ENCODE measurements around the gene SLC1A6.
"Not testable (repeated sequence)": the region's sequence is repeated elsewhere in the genome, so short reads cannot be mapped to it uniquely, and the experiment has no call there.

The SLC1A6 gene

DNA sequence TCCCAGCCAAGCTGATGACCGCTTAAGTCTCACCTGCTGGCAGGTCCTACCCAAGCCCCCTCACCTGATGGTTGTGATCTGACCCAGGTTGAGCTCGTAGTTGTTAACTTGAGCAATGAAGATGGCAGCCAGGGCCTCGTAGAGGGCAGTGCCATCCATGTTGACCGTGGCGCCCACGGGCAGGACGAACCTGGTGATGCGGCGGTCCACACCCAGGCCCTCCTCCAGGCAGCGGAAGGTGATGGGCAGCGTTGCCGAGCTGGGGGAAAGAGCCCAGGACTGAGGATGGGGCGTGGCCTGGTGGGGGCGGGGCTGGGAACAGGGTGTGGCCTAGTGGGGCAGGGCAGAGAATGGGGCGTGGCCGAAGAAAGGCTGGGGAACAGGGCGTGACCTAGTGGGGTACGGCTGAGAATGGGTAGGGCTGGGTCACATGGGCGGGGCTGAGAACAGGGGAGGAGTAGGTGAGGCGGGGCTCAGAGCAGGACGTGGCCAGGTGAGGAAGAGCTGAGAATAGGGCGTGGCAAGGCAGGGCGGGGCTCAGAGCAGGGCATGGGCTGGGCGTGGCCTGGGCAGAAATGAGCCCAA, 25.5 kb downstream of the SLC1A6 start:
- peak; percentile 29 for DNase-seq

DNA sequence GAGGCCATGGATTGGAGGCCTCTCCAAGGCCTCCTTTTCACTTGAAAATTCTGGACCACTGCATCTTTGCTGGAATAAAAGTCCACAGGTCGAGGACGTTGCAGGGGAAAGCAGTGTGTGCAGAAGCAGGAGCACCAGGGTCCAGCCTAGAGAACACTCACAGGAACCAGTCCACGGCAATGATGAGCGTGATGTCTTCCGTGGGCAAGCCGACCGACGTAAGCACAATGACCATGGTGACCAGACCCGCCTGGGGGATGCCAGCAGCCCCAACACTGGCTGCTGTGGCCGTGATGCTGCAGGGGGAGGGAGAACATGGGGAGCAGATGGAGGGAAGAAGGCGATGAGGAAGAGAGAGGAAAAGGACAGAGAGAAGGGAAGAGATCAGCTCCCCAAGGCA, 26.9 kb downstream of the SLC1A6 start:
- DNase-seq, result no peak

DNA sequence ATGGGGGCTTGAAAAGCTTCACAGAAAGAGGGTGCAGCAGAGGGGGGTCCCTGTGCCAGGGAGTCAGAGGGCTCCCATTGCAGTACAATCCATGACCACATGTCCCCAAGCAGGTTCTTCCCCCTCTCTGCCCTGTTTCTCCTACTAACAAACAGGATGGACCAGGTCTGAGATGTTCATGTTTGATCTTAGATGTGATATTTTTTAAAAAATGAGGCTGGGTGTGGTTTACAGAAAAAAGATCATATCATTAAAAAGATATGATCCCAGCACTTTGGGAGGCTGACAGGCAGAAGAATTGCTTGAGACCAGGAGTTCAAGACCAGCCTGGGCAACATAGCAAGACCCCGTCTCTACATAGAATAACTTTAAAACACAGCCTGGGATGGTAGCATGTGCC, 29.2 kb downstream of the SLC1A6 start:
- DNase-seq, result no peak

DNA sequence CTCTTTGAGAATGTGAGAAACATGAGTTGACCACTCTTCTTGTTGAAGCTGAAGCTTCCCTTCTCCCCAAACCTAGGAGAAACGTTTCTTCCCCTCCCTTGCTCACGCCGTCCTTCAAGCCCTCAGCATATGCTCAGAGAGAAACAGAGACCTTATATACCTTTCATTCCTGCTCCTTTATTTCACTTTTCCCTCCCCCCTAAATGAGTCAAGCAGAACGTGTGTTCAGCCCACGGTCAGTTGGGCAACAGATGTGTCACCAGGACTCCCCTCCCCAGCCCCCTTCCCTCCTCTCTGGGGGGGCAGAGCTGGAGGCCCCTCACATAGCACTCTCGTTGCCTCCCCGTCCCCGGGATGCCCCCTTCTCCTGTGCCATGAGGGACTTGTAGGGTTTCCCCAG, 29.8 kb downstream of the SLC1A6 start:
- DNase-seq, result no peak

DNA sequence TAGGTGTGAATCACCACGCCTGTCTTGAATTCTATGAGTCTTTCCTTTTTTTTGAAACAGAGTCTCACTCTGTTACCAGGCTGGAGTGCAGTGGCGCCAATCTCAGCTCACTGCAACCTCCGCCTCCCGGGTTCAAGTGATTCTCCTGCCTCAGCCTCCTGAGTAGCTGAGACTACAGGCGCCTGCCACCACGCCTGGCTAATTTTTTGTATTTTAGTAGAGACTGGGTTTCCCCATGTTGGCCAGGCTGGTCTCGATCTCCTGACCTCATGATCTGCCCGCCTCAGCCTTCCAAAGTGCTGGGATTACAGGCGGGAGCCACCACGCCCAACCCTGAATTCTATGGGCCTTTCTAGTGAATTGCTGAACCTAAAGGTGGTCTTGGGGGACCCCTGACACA, 30.3 kb downstream of the SLC1A6 start:
- not testable (repeated sequence) for DNase-seq

DNA sequence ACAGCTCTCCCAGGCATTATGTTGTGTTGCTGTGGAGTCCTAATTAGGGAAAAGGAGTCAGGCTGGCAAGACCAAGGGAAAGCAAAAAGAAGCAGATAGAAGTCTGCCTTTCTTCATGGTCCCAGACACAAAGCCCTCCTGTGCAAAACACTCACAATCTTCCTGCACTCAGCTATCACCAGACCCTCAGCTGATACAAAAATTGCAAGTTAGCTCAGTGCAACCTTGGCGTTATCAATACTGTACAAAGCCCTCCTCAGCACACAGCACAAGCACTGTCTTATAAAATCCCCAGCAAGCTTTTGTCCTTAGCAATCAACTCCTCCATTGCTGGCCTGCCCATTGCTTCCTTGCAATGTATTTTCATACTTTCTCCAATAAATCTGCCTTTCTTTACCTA, 35.2 kb downstream of the SLC1A6 start:
- no peak for DNase-seq

DNA sequence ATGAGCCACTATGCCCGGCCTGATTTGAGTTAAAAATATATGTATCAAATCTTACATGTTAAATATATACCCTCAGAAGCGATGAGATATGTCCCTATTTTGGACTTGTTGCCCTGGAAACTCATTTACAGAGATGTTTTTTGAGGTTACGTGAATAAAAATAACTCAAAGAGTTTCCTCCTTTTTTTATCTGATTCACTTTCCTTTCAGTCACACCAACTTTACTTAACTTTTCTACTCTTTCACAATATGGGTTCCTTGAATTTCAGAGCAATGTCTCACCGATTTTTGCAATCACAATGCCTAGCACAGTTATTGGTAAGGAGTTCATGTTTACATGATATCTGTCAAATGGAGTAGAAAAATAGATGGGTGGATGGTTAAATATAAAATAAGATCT, 36.1 kb downstream of the SLC1A6 start:
- DNase-seq, result peak; percentile 72

DNA sequence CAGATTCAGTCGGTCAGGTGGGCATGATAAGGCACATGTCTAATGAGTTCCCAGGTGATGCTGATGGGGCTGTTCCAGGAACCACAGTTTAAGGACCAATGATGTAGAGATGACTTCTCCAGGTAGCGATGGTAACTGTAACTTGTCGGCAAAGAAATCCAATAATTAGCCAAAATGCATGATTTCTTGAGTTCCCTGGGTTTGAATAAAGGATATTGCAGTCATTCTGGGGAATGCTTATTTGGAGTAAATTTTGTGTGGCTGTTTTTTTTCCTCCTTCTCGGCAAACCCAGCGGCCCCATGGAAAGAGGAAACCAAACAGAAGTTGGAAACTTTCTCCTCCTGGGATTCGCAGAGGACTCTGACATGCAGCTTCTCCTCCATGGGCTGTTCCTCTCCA, 38.5 kb downstream of the SLC1A6 start, which contains the start of gene OR7C2:
OR7C2 (plus strand) TSS at position 301 of the 400 bp plus-strand sequence; CDS start at position 301, 0 bp downstream.
- no peak for DNase-seq

DNA sequence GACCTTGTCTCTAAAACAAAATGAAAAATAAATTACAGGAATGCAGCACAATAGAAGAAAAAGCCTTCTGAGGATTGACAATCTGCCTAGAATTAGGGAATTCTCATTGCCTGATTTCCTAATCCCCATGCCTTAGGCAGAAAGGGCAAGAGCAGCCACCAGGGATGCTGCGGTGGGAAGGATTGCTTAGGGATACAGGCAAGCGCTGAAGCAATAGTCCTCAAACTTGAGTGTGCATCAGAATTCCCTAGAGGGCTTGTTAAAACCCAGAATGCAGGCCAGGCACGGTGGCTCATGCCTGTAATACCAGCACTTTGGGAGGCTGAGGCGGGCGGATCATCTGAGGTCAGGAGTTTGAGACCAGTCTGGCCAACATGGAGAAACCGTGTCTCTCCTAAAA, 39.4 kb downstream of the SLC1A6 start:
- no peak for DNase-seq

DNA sequence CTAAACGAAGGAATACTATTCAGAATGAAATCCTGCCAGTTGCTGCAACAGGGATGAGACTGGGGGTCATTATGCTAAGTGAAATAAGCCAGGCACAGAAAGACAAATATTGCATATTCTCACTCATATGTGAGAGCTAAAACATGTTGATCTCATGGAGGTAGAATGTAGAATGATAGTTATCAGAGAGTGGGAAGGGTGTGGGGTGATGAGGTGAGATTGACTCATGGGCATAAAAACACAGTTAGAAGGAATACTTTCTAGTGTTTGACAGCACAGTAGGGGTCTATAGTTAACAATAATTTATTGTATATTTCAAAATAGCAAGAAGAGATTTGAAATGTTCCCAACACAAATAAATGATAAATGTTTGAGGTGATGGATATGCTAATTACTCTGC, 46.2 kb downstream of the SLC1A6 start:
- no peak for DNase-seq

DNA sequence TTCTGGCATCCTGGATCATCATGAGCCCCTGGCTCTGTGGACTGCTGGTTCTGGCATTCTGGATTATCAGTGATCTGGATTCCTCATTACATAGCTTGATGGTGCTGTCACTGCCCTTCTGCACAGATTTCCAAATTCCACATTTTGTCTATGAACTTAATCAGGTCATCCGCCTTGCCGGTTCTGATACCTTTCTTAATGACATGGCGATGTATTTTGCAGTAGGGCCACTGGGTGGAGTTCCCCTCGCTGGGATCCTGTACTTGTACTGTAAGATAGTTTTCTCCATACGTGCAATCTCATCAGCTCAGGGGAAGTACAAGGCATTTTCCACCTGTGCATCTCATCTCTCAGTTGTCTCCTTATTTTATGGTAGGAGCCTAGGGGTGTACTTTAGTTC, 62.8 kb downstream of the SLC1A6 start:
- DNase-seq, result peak; percentile 29

DNA sequence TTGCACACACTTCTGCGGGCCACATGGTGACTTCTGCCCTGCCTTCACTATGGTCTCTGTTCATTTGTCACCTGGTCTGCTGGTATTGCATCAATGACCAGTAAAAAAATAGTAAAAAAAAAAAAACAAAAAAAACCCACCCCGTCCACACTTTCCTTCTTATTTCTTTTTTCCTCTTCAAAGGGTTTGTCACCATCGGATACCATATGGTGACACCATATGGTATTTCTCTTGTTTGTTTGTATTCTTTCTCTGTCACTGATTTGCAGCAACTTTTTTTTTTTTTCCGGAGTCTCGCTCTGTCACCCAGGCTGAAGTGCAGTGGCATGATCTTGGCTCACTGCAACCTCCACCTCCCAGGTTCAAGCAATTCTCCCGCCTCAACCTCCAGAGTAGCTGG, 64.5 kb downstream of the SLC1A6 start:
- DNase-seq, result no peak

DNA sequence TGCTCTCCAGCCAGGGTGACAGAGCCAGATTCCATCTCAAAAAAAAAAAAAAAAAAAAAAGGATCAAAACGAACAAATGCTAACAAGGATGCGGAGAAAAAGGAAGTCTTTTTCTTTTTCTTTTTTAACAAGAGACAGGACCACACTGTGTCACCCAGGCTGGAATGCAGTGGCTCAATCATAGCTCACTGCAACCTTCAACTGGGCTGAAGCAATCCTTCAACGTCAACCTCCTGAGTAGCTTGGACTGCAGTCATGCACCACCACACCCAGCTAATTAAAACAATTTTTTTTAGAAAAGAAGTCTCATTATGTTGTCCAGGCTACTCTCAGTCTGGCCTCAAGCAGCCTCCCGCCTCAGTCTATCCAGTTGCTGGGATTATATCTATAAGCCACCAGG, 73.0 kb downstream of the SLC1A6 start:
- DNase-seq, result no peak

DNA sequence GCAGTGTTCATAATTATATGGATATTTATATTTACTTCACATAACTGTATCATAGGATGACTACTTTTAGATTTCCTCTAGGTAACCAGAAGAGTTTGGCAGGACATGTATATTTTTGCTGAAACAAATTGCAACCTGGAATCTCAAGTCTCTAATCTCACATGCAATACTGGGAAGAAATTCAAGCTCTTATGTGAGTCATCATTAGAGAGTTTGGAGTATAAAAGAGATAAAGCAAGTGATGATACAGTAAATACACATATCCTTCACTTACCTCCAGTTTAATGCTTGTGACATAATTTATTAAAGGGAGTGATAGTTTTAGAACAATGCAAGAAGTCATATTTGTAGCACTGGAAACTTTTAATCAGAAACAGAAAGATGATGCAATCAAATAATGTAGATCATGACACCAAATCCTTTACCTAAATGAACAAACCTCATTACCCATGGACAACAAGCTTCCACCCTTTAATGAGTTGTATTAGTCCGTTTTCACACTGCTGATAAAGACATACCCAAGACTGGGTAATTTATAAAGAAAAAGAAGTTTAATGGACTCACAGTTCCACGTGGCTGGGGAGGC, 77.9 kb downstream of the SLC1A6 start:
- no peak for DNase-seq

All from hematopoietic multipotent progenitor cell treated with erythropoietin and hydrocortisone succinate and interleukin-3 and kit ligand, for 4 days (in vitro differentiated cells).